RCC 7860 (cell line): ENCODE measurements around the gene RNF168.
"Not testable (repeated sequence)": the region's sequence is repeated elsewhere in the genome, so short reads cannot be mapped to it uniquely, and the experiment has no call there.

Source experiments
- DNase-seq: peaks from one replicate; pipeline ENCODE4 v3.0.0-alpha.2; 2015; ENCODE audit warnings: low spot score
- FAIRE-seq: peaks from 2 replicates; lab custom pipeline; 2012; peaks lifted over from hg19 to GRCh38; lab: Jason Lieb, UNC

RNF168 gene

GRCh38 chr3:196472286-196472685 is 31.3 kb downstream of the RNF168 start:
- FAIRE-seq (no peak), DNase-seq (no peak)

- DNase-seq (no peak), FAIRE-seq (no peak)
Measured at GRCh38 chr3:196471551-196471950, 32.0 kb downstream of the RNF168 start.

GRCh38 chr3:196470182-196470581 is 33.4 kb downstream of the RNF168 start:
- not testable (repeated sequence) for DNase-seq, FAIRE-seq

GRCh38 chr3:196463804-196464203 is 39.8 kb downstream of the RNF168 start:
- no peak for DNase-seq
- no peak for FAIRE-seq

- FAIRE-seq (no peak), DNase-seq (no peak)
Measured at GRCh38 chr3:196463478-196463756, 40.2 kb downstream of the RNF168 start.

GRCh38 chr3:196462680-196463477 is 40.7 kb downstream of the RNF168 start:
- FAIRE-seq, result not testable (repeated sequence)

GRCh38 chr3:196458063-196458462 is 45.5 kb downstream of the RNF168 start:
- no peak for FAIRE-seq
- no peak for DNase-seq

More at GRCh38 chr3:196462680-196463477, 40.7 kb downstream of the RNF168 start:
- DNase-seq, result not testable (repeated sequence)

GRCh38 chr3:196457470-196457869 is 46.1 kb downstream of the RNF168 start:
- FAIRE-seq, DNase-seq: not testable (repeated sequence)

GRCh38 chr3:196454935-196455334 is 48.6 kb downstream of the RNF168 start:
- DNase-seq (no peak), FAIRE-seq (no peak)

- DNase-seq, FAIRE-seq: not testable (repeated sequence)
Measured at GRCh38 chr3:196445391-196445790, 58.2 kb downstream of the RNF168 start.

- DNase-seq (no peak), FAIRE-seq (no peak)
Measured at GRCh38 chr3:196444500-196444894, 59.1 kb downstream of the RNF168 start.

- no peak for DNase-seq
- FAIRE-seq, result no peak
Measured at GRCh38 chr3:196440696-196441095, 62.9 kb downstream of the RNF168 start.

GRCh38 chr3:196440041-196440537 is 63.5 kb downstream of the RNF168 start:
- DNase-seq (no peak), FAIRE-seq (no peak)

GRCh38 chr3:196432137-196432879 is 71.3 kb downstream of the RNF168 start, which contains the start of gene UBXN7:
UBXN7 (minus strand) TSS chr3:196432427; CDS start chr3:196432399, 28 bp downstream.
- DNase-seq (peak; percentile 85), FAIRE-seq (peak; percentile 18)

GRCh38 chr3:196431181-196432136 is 72.1 kb downstream of the RNF168 start:
- DNase-seq (peak; percentile 54), FAIRE-seq (peak; percentile 76)

GRCh38 chr3:196428041-196428440 is 75.5 kb downstream of the RNF168 start:
- FAIRE-seq (no peak), DNase-seq (no peak)

GRCh38 chr3:196424421-196424820 is 79.1 kb downstream of the RNF168 start:
- DNase-seq, FAIRE-seq: not testable (repeated sequence)

GRCh38 chr3:196423044-196423781 is 80.4 kb downstream of the RNF168 start:
- DNase-seq (no peak), FAIRE-seq (no peak)

- DNase-seq, FAIRE-seq: not testable (repeated sequence)
Measured at GRCh38 chr3:196421668-196422067, 81.9 kb downstream of the RNF168 start.

GRCh38 chr3:196419386-196419785 is 84.2 kb downstream of the RNF168 start:
- no peak for FAIRE-seq
- no peak for DNase-seq
